Endothelial cell of umbilical vein (primary cell): ENCODE measurements around the gene IFNG-AS1. TPM values are rescaled to one million over a fixed set of nuclear protein-coding genes. Genes with fewer than 3 reads are reported as not detected.

Experiments used
- BruUV-seq: library from RNA; stranded (reverse); fragments of 400-500 nt; replicated peaks from 2 replicates; lab custom pipeline; 2021; lab: Mats Ljungman, UMichigan
- CTCF ChIA-PET: fragments of 300-600, 350-600 bp; sonication (Branson Sonifier 250); formaldehyde crosslinking; loops from one replicate; lab custom pipeline; 2021; ENCODE audit warnings: antibody characterized with exemption, inconsistent platforms; lab: Charles Lee
- POLR2A ChIA-PET: fragments of 300-600, 350-600 bp; sonication (Branson Sonifier 250); formaldehyde crosslinking; loops from one replicate; lab custom pipeline; 2021; ENCODE audit warnings: antibody characterized with exemption, inconsistent platforms; lab: Charles Lee
- DNase-seq: peaks from one replicate; pipeline ENCODE4 v3.0.0-alpha.2; 2011; ENCODE audit warnings: low read depth, low spot score
- FAIRE-seq: peaks from 2 replicates; lab custom pipeline; 2011; peaks lifted over from hg19 to GRCh38; lab: Jason Lieb, UNC
- H2AFZ ChIP-seq: 2 replicates; pipeline ENCODE4 v1.6.0; 2012; ENCODE audit warnings: low read depth, low read length, control low read depth, inconsistent platforms
- H3K27ac ChIP-seq: 2 replicates; pipeline ENCODE4 v1.5.1; 2011; ENCODE audit warnings: low read depth, mild to moderate bottlenecking, control low read depth, low read length, moderate library complexity; ENCODE audit not compliant: insufficient read depth
- H3K27me3 ChIP-seq, 2 experiments: 2 replicates each; pipeline versions ENCODE4 v1.6.0 to v1.6.1; 2011; ENCODE audit warnings: low read length in 2 of 2, mixed read lengths in 1 of 2; ENCODE audit not compliant: control insufficient read depth in 2 of 2, insufficient read depth in 2 of 2
- H3K36me3 ChIP-seq, 2 experiments: 2 replicates in 1 of 2; 3 replicates in 1 of 2; pipeline ENCODE4 v1.5.1; 2011; ENCODE audit warnings: low read length in 2 of 2, mild to moderate bottlenecking in 1 of 2, moderate library complexity in 1 of 2; ENCODE audit not compliant: control insufficient read depth in 2 of 2, insufficient read depth in 2 of 2; ENCODE audit errors: extremely low read depth in 1 of 2
- H3K4me1 ChIP-seq: 3 replicates; pipeline ENCODE4 v1.5.1; 2011; ENCODE audit warnings: mild to moderate bottlenecking, low read length; ENCODE audit not compliant: control insufficient read depth, insufficient read depth; ENCODE audit errors: extremely low read depth
- H3K4me2 ChIP-seq: 2 replicates; pipeline ENCODE4 v1.6.1; 2011; ENCODE audit warnings: low read length, control low read depth, mixed read lengths; ENCODE audit not compliant: insufficient read depth
- H3K4me3 ChIP-seq, 3 experiments: fragments of 200-600 bp in 1 of 3; sonication (generic), shearing (Covaris generic) in 1 of 3; replicated peaks in 1 of 3; 2 replicates each; pipeline ENCODE4 v1.5.1; 2011 to 2016; ENCODE audit warnings: control low read depth in 3 of 3, low read length in 3 of 3, mild to moderate bottlenecking in 2 of 3, inconsistent platforms in 1 of 3, low read depth in 1 of 3, moderate library complexity in 1 of 3; ENCODE audit not compliant: insufficient read depth in 1 of 3
- H3K79me2 ChIP-seq: 2 replicates; pipeline ENCODE4 v1.6.0; 2012; ENCODE audit warnings: low read length, inconsistent platforms; ENCODE audit not compliant: control insufficient read depth, insufficient read depth
- H3K9ac ChIP-seq: replicated peaks from 2 replicates; pipeline ENCODE3; 2011; ENCODE audit warnings: low read length, control low read depth; ENCODE audit not compliant: insufficient read depth; ENCODE audit errors: extremely low read depth
- H3K9me1 ChIP-seq: replicated peaks from 3 replicates; pipeline ENCODE4 v1.6.0; 2011; ENCODE audit warnings: mild to moderate bottlenecking, low read length; ENCODE audit not compliant: control insufficient read depth, insufficient read depth; ENCODE audit errors: extremely low read depth
- H3K9me3 ChIP-seq: replicated peaks from 2 replicates; pipeline ENCODE4 v1.5.1; 2012; ENCODE audit warnings: low read length, inconsistent platforms; ENCODE audit not compliant: control insufficient read depth, insufficient read depth
- H4K20me1 ChIP-seq: replicated peaks from 2 replicates; pipeline ENCODE3; 2011; ENCODE audit warnings: mild to moderate bottlenecking, low read length; ENCODE audit not compliant: control insufficient read depth, insufficient read depth; ENCODE audit errors: extremely low read depth
- EZH2 ChIP-seq: IDR thresholded peaks from 2 replicates; pipeline ENCODE4 v1.6.1; 2012; ENCODE audit warnings: borderline replicate concordance, low read depth, mild to moderate bottlenecking, moderate library complexity, low read length, inconsistent platforms; ENCODE audit not compliant: severe bottlenecking
- FOS ChIP-seq: IDR thresholded peaks from 2 replicates; pipeline ENCODE4 v1.6.1; 2011; ENCODE audit warnings: mild to moderate bottlenecking, low read length, moderate library complexity, borderline replicate concordance; ENCODE audit not compliant: insufficient read depth
- JUN ChIP-seq: IDR thresholded peaks from 2 replicates; pipeline ENCODE4 v1.6.1; 2011; ENCODE audit warnings: borderline replicate concordance, low read depth; ENCODE audit not compliant: insufficient read length, insufficient read depth
- MYC ChIP-seq: IDR thresholded peaks from one replicate; pipeline ENCODE4 v1.6.1; 2011; ENCODE audit warnings: mild to moderate bottlenecking, low read depth, low read length
- POLR2A ChIP-seq: IDR thresholded peaks from 2 replicates; pipeline ENCODE4 v1.6.1; 2012; ENCODE audit warnings: low read depth, mild to moderate bottlenecking, control low read depth, low read length
- dilution Hi-C: fragments of 300-500 bp; cut with MboI; formaldehyde crosslinking; loops from one replicate; pipeline ENCODE4 v1.15.0; 2019; ENCODE audit warnings: low sequenced_read_pairs; ENCODE audit not compliant: extremely low pct_ligation_motif_present
- intact Hi-C: fragments of 100-400 bp; cut with micrococcal nuclease; formaldehyde crosslinking; loops from one replicate; pipeline ENCODE4 v1.10.0; 2022
- polyA plus RNA-seq, 4 experiments: library from polyadenylated mRNA; depleted of rRNA in 3 of 4; stranded (reverse) in 3 of 4; unstranded in 1 of 4; fragments of >200 nt; gene quantifications; 2 replicates each; pipeline versions ENCODE4 v1.2.1 to v1.2.3, GENCODE V29; 2011 to 2012; ENCODE audit warnings: missing spikeins in 1 of 4
- small RNA-seq: library from RNA; depleted of rRNA; stranded (forward); fragments of <200 nt; gene quantifications from one replicate; pipeline ENCODE3, GENCODE V24; 2012; ENCODE audit warnings: low replicate concordance, low read depth; ENCODE audit not compliant: insufficient read depth, insufficient read length
- total RNA-seq: library from RNA; stranded (reverse); gene quantifications from 2 replicates; pipeline ENCODE4 v1.2.3, GENCODE V29; 2021
- TF ChIP-seq, protein P1 (sequence below), 2 donors: IDR thresholded peaks; 1 replicate in 1 of 2; 2 replicates in 1 of 2; pipeline ENCODE4 v1.5.1; 2011; ENCODE audit warnings: low read length in 2 of 2, mild to moderate bottlenecking in 2 of 2, moderate library complexity in 2 of 2, control low read depth in 1 of 2, inconsistent platforms in 1 of 2, low read depth in 1 of 2; ENCODE audit not compliant: insufficient read depth in 1 of 2; ENCODE audit errors: extremely low read depth in 1 of 2

Gene IFNG-AS1
- total and polyA plus RNA-seq, 2 donors (not counting 3 experiments of a cell fraction or from before 2014, with no cell fraction given) = not detected

GRCh38 chr12:68067762-68068376 lies 78.6 kb downstream of the IFNG-AS1 start:
- Histone ChIP-seq H3K9ac (no peak overlapping the region), H3K4me3 (no peak overlapping the region), H4K20me1 (no peaks in the 10 kb centered on the region), H3K79me2 (no peaks in the 10 kb centered on the region), H3K27me3 (no peaks in the 10 kb centered on the region), H3K4me1 (no peaks in the 10 kb centered on the region), H3K9me1 (no peaks in the 10 kb centered on the region), H3K9me3 (no peaks in the 10 kb centered on the region), H3K27ac (no peak overlapping the region), H3K4me2 (no peak overlapping the region), H2AFZ (no peak overlapping the region), H3K36me3 (no peaks in the 10 kb centered on the region)
- dilution Hi-C loops = no loop called here
- no TSS peak for BruUV-seq
- CTCF ChIA-PET = no interaction called here
- DNase-seq = no peak
- TF ChIP-seq EZH2 = no peak
- no peak for TF ChIP-seq POLR2A
- TF ChIP-seq, protein P1, sequence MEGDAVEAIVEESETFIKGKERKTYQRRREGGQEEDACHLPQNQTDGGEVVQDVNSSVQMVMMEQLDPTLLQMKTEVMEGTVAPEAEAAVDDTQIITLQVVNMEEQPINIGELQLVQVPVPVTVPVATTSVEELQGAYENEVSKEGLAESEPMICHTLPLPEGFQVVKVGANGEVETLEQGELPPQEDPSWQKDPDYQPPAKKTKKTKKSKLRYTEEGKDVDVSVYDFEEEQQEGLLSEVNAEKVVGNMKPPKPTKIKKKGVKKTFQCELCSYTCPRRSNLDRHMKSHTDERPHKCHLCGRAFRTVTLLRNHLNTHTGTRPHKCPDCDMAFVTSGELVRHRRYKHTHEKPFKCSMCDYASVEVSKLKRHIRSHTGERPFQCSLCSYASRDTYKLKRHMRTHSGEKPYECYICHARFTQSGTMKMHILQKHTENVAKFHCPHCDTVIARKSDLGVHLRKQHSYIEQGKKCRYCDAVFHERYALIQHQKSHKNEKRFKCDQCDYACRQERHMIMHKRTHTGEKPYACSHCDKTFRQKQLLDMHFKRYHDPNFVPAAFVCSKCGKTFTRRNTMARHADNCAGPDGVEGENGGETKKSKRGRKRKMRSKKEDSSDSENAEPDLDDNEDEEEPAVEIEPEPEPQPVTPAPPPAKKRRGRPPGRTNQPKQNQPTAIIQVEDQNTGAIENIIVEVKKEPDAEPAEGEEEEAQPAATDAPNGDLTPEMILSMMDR (IDR thresholded peaks at IDR 0.05; ENCODE audit: extremely low read depth in 1 of 2, insufficient read depth in 1 of 2, low read depth in 1 of 2, low read length in 2 of 2) = peak; percentile 24 to 40
- no peak for TF ChIP-seq FOS
- FAIRE-seq = no peak
- POLR2A ChIA-PET = no interaction called here
- intact Hi-C loops = no loop called here

- Histone ChIP-seq H3K4me1 (no peaks in the 10 kb centered on the region), H4K20me1 (no peaks in the 10 kb centered on the region), H3K79me2 (no peaks in the 10 kb centered on the region), H3K4me2 (no peak overlapping the region), H3K27ac (no peak overlapping the region), H3K4me3 (no peak overlapping the region), H3K27me3 (no peaks in the 10 kb centered on the region), H3K36me3 (no peaks in the 10 kb centered on the region), H3K9me3 (no peaks in the 10 kb centered on the region), H2AFZ (no peak overlapping the region), H3K9ac (no peak overlapping the region), H3K9me1 (no peaks in the 10 kb centered on the region)
- intact Hi-C loops = no loop called here
- DNase-seq (no peak), FAIRE-seq (no peak)
- ChIA-PET POLR2A (no interaction called here), CTCF (interaction anchor here (0.6 to 1.1 kb wide), 3 partner anchors 8 to 713 kb away, joined by 3 to 5 read pairs (median 3); no protein-coding TSS in a partner anchor)
- dilution Hi-C loops = no loop called here
- BruUV-seq = no TSS peak
- TF ChIP-seq EZH2 (no peak), JUN (no peak), MYC (no peak)
Measured at GRCh38 chr12:68069275-68069674, 80.0 kb downstream of the IFNG-AS1 start.

Small RNA genes within 50 kb of the gene (small RNA-seq; reads per million reads assigned to genes)
- gene AC005294.1 = not detected
- gene RPL39P28 = not detected

Other genes starting within 250 kb of the IFNG-AS1 start
- not detected in 2 replicates for gene IFNG, start 170.3 kb downstream of the IFNG-AS1 start, total RNA-seq
- gene IFNG, start 170.3 kb downstream of the IFNG-AS1 start, polyA plus RNA-seq = not detected in 2 replicates
- not detected in 2 replicates for gene IL26, start 236.4 kb downstream of the IFNG-AS1 start, total RNA-seq
- not detected in 2 replicates for gene IL26, start 236.4 kb downstream of the IFNG-AS1 start, polyA plus RNA-seq